ENCODE results near the gene LRRD1. TPM values are rescaled to one million over a fixed set of nuclear protein-coding genes. Genes with fewer than 3 reads are reported as not detected.

Gene LRRD1
- total and polyA plus RNA-seq, 2 of the 13 experiments (the other 11 are each of a cell fraction or from before 2014, with no cell fraction given): 0.03 TPM; not detected in 1

- no peak within 1 kb of the TSS for H2AFZ ChIP-seq (ENCODE audit: low read length)
- intact Hi-C loops (cut with micrococcal nuclease; ENCODE audit: unreplicated experiment) (loop anchor here (1.0 to 5.0 kb wide), 4 partner anchors 111 to 393 kb away; partner anchors contain the start of genes ANKIB1, GATAD1, KRIT1 and MTERF1), in situ Hi-C loops (cut with HindIII; ENCODE audit: extremely low pct_ligation_motif_present, low pct_unique_long_range_greater_than_20kb) (no loop called here)
- peak within 1 kb of the TSS; percentile 95 to 100 (median 98) for H3K4me3 ChIP-seq (replicated peaks in 1 of 3; ENCODE audit: insufficient read depth in 1 of 3, low read depth in 2 of 3, low read length in 3 of 3)
- H3K79me2 ChIP-seq (ENCODE audit: insufficient read depth, low read length): peaks cover 52% of the 10 kb centered on the region
- ATAC-seq: peak; percentile 91
- DNase-seq (ENCODE audit: low spot score): peak; percentile 84
- peak within 1 kb of the TSS; percentile 98 for H3K27ac ChIP-seq (ENCODE audit: extremely low read length, insufficient read depth, low read length)
- no peaks in the 10 kb centered on the region; a peak in 1 of 5 replicates for H3K27me3 ChIP-seq (ENCODE audit: control insufficient read depth in 1 of 2, insufficient read depth in 2 of 2, low read length in 2 of 2)
- ChIA-PET POLR2A (interaction anchor here (0.6 to 1.5 kb wide), 8 partner anchors 9 to 394 kb away, joined by 3 to 7 read pairs (median 4); partner anchors contain the start of genes GATAD1, PEX1 and RBM48), CTCF (ENCODE audit: low intra/inter-chr PET ratio, low total read pairs) (no interaction called here)
- 2% methylated on average over 30 of the region's 73 CpGs for WGBS (ENCODE audit: low lambda C conversion rate)
- peaks cover 40% of the 10 kb centered on the region for H4K20me1 ChIP-seq (ENCODE audit: insufficient read depth, low read length)
- peak within 1 kb of the TSS; percentile 98 for H3K4me2 ChIP-seq (ENCODE audit: low read depth, low read length)
- H3K9ac ChIP-seq (ENCODE audit: insufficient read depth, low read depth, low read length): peak within 1 kb of the TSS; percentile 94
- peaks cover 47% of the 10 kb centered on the region for H3K4me1 ChIP-seq (ENCODE audit: insufficient read depth, low read length)
- no TSS peak for BruUV-seq (replicated peaks)
- no peaks in the 10 kb centered on the region for H3K9me3 ChIP-seq (ENCODE audit: low read length)
- H3K36me3 ChIP-seq (replicated peaks in 1 of 2; ENCODE audit: control insufficient read depth in 1 of 2, insufficient read depth in 2 of 2, low read length in 2 of 2): peaks cover 3 to 21% of the 10 kb centered on the region in 2 experiments; a peak in 4 of 5 replicates
- peak; percentile 36 for FAIRE-seq
- TF ChIP-seq NBN (conservative IDR thresholded peaks at IDR 0.05) (no peak), FOXP4 (CRISPR knock-in tag; IDR thresholded peaks at IDR 0.05) (peak; percentile 61), U2AF2 (IDR thresholded peaks at IDR 0.05; ENCODE audit: low read depth, low read length) (no peak), XBP1 (CRISPR knock-in tag; IDR thresholded peaks at IDR 0.05) (0 out of 2 replicates have a peak, but pooled peaks have one; percentile 24), KDM5B (CRISPR knock-in tag; IDR thresholded peaks at IDR 0.05; ENCODE audit: borderline replicate concordance) (peak; percentile 86), ZNF234 (CRISPR knock-in tag; conservative IDR thresholded peaks at IDR 0.05) (peak; percentile 86), ZEB1 (IDR thresholded peaks at IDR 0.05; ENCODE audit: insufficient replicate concordance, low read depth) (peak; percentile 69), KDM3A (CRISPR knock-in tag; IDR thresholded peaks at IDR 0.05; ENCODE audit: low read depth) (0 out of 2 replicates have a peak, but pooled peaks have one; percentile 29), TMF1 (CRISPR knock-in tag; IDR thresholded peaks at IDR 0.05; ENCODE audit: low read depth) (no peak; the same call in 1 of the 2 replicates), HOXA9 (CRISPR knock-in tag; IDR thresholded peaks at IDR 0.05; ENCODE audit: borderline replicate concordance) (0 out of 2 replicates have a peak, but pooled peaks have one; percentile 19), ZBTB21 (CRISPR knock-in tag; IDR thresholded peaks at IDR 0.05) (peak; percentile 52; the same call in 1 of the 2 replicates), ATF1 (CRISPR knock-in tag; IDR thresholded peaks at IDR 0.05) (peak; percentile 96), ZNF282 (IDR thresholded peaks at IDR 0.05; ENCODE audit: partially characterized antibody) (no peak), HNRNPH1 (optimal IDR thresholded peaks at IDR 0.05; ENCODE audit: low read depth, low read length) (no peak), ZNF17 (CRISPR knock-in tag; IDR thresholded peaks at IDR 0.05) (0 out of 2 replicates have a peak, but pooled peaks have one; percentile 82), GABPB1 (CRISPR knock-in tag; IDR thresholded peaks at IDR 0.05) (peak; percentile 81), JARID2 (CRISPR knock-in tag; IDR thresholded peaks at IDR 0.05; ENCODE audit: insufficient replicate concordance) (no peak), PLRG1 (conservative IDR thresholded peaks at IDR 0.05) (no peak)
- TF ChIP-seq, protein P1, sequence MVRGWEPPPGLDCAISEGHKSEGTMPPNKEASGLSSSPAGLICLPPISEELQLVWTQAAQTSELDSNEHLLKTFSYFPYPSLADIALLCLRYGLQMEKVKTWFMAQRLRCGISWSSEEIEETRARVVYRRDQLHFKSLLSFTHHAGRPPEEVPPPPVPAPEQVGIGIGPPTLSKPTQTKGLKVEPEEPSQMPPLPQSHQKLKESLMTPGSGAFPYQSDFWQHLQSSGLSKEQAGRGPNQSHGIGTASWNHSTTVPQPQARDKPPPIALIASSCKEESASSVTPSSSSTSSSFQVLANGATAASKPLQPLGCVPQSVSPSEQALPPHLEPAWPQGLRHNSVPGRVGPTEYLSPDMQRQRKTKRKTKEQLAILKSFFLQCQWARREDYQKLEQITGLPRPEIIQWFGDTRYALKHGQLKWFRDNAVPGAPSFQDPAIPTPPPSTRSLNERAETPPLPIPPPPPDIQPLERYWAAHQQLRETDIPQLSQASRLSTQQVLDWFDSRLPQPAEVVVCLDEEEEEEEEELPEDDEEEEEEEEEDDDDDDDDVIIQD (CRISPR knock-in tag; IDR thresholded peaks at IDR 0.05; ENCODE audit: low read depth): peak; percentile 73
- TF ChIP-seq, protein P2, sequence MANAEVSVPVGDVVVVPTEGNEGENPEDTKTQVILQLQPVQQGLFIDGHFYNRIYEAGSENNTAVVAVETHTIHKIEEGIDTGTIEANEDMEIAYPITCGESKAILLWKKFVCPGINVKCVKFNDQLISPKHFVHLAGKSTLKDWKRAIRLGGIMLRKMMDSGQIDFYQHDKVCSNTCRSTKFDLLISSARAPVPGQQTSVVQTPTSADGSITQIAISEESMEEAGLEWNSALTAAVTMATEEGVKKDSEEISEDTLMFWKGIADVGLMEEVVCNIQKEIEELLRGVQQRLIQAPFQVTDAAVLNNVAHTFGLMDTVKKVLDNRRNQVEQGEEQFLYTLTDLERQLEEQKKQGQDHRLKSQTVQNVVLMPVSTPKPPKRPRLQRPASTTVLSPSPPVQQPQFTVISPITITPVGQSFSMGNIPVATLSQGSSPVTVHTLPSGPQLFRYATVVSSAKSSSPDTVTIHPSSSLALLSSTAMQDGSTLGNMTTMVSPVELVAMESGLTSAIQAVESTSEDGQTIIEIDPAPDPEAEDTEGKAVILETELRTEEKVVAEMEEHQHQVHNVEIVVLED (CRISPR knock-in tag; IDR thresholded peaks at IDR 0.05; ENCODE audit: borderline replicate concordance): peak; percentile 94
These were observed 44.5 kb downstream of the LRRD1 start, which contains the start of gene CYP51A1 for GRCh38 chr7:92134271-92135051. Gene CYP51A1 (minus strand): TSS chr7:92134477. CDS start chr7:92134364, 113 bp downstream.

Measured in HepG2 (cell line).